Cardiac fibroblast (primary cell): ENCODE data around the gene C14orf39.

Experiments used
- DNase-seq, 2 donors: peaks; one replicate each; pipeline versions ENCODE4 v3.0.0 to v3.0.0-alpha.2; 2010; ENCODE audit warnings: low read depth in 2 of 2
- H3K4me3 ChIP-seq, 2 donors: replicated peaks in 1 of 2; 1 replicate in 1 of 2; 2 replicates in 1 of 2; pipeline ENCODE4 v1.5.1; 2011; ENCODE audit warnings: low read depth in 2 of 2, low read length in 2 of 2, mild to moderate bottlenecking in 2 of 2, moderate library complexity in 1 of 2
- CTCF ChIP-seq: IDR thresholded peaks from one replicate; pipeline ENCODE4 v1.5.1; 2011; ENCODE audit warnings: low read depth, mild to moderate bottlenecking, low read length, inconsistent platforms

C14orf39 gene

GRCh38 chr14:60506985-60507829 lies 21.3 kb upstream of the C14orf39 start:
- no peak overlapping the region for H3K4me3 ChIP-seq
- no peak for DNase-seq
- no peak for TF ChIP-seq CTCF

DNA sequence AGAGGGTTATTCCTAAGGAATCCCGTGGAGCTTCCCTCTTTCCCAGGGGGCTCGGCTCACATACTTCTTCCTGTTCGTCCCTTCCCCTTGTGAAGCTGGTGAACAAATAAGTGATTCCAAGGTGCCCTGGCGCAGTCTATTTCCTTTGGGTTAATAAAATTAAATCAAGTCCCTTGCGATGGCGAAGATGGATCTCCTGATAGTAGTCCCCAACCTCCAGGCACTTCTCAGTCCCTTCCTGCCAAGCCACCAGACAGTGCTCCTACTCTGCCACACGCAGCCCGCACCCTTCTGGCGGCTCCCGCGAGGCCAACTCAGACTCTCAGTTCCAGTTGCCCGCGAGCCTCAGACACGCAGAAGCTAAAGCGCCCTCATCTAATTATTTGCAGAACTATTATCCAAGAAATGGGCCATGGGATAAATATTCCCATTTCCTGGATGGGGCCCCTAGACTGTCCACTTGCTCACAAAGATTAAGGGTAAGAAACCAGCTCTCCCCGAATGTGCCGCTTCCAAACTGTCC lies 20.7 kb upstream of the C14orf39 start:
- DNase-seq = no peak
- no peak overlapping the region for H3K4me3 ChIP-seq
- TF ChIP-seq CTCF = no peak

GRCh38 chr14:60506010-60506409 lies 20.1 kb upstream of the C14orf39 start:
- no peak overlapping the region for H3K4me3 ChIP-seq
- no peak for TF ChIP-seq CTCF
- DNase-seq = no peak

DNA sequence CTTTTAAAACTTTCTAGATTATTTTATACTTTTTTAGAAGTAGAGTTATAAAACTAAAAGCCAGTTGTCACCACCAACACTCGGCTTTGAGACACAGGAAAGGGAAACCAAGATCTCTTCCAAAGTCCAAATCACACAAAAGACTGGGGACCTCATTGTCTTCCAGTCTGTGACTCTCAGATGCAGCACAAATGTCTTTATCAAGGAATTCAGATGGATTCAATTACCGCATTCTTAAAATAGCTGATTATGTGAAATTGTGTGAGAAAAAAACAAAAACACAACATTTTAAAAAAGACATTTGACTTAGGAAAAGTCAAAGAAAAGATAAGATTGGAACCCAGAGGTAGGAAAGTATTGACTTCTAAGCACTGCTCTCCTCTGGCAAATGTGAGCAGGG lies 19.6 kb upstream of the C14orf39 start:
- no peak overlapping the region for H3K4me3 ChIP-seq
- DNase-seq = no peak
- no peak for TF ChIP-seq CTCF

DNA sequence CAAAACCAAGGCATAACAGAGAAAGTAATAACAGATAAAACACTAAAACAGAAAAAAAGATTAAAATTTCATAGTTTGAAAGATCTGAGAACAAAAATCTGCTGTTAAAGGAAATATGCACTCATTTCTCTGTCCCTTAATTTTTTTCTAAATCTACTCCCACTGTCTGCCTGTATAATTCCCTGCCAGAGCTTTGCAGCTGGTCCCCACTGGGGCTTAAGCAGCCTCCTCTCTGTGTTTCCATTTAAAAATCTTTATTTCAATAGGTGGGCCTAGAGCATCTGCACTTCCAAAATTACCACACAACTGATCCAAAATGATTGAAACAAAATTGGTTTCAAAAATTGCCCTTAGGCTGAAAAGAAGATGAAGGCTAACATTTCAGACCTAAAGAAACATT lies 16.7 kb upstream of the C14orf39 start:
- H3K4me3 ChIP-seq = no peak overlapping the region
- TF ChIP-seq CTCF = no peak
- no peak for DNase-seq

DNA sequence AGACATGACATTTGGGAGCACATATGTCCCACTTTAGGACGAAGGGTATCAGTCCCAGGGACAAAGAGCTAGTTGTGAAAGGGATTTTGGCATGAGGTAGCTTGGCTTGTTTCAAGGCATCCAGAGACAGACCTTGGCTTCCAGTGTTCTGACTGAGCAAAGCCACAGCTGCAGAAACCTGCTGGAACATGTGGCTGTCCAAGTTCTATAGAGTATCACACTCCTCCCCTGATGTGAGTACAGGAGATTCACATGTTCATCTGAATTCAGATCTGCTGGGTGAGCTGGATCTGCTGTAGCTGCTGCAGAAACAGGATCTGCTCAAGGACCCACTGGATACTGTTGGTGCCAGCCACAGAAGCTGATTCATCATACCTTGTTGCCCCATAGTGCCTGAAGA lies 10.1 kb upstream of the C14orf39 start:
- no peak for TF ChIP-seq CTCF
- no peak overlapping the region for H3K4me3 ChIP-seq
- no peak for DNase-seq
